HepG2 (cell line): Measurements from ENCODE around the gene C6orf136. TPM values are rescaled to one million over a fixed set of nuclear protein-coding genes. Genes with fewer than 3 reads are reported as not detected.

Source experiments
- ARHGAP35 ChIP-seq: sonication (generic); formaldehyde crosslinking; IDR thresholded peaks from 2 replicates; pipeline ENCODE4 v1.9.0; 2022; ENCODE audit warnings: mild to moderate bottlenecking, inconsistent platforms, moderate library complexity, missing genetic modification reagents, borderline replicate concordance
- ATF3 ChIP-seq: sonication (generic); formaldehyde crosslinking; IDR thresholded peaks from 2 replicates; pipeline ENCODE4 v1.4.0; 2020; ENCODE audit warnings: missing genetic modification reagents
- CBX2 ChIP-seq, 2 experiments: fragments of 200-600 bp in 1 of 2; sonication (generic); formaldehyde crosslinking in 1 of 2; IDR thresholded peaks; 2 replicates each; pipeline versions ENCODE4 v1.7.0 to v1.8.1; 2018 to 2022; ENCODE audit warnings: low read depth in 2 of 2, low read length in 1 of 2, mild to moderate bottlenecking in 1 of 2, missing genetic modification reagents in 1 of 2
- ELF3 ChIP-seq: IDR thresholded peaks from 2 replicates; pipeline ENCODE4 v1.6.1; 2016; ENCODE audit warnings: missing genetic modification reagents, missing compliant biosample characterization
- HOXA3 ChIP-seq: sonication (generic); formaldehyde crosslinking; IDR thresholded peaks from 2 replicates; pipeline ENCODE4 v1.5.0; 2020; ENCODE audit warnings: missing genetic modification reagents
- IRF1 ChIP-seq: sonication (generic); formaldehyde crosslinking; IDR thresholded peaks from 2 replicates; pipeline ENCODE4 v1.4.0; 2020; ENCODE audit warnings: low read depth, mild to moderate bottlenecking, missing genetic modification reagents
- IRX3 ChIP-seq: sonication (generic); formaldehyde crosslinking; IDR thresholded peaks from 2 replicates; pipeline ENCODE4 v1.8.1; 2023; ENCODE audit warnings: mild to moderate bottlenecking, low read depth, missing genetic modification reagents, borderline replicate concordance
- KDM1A ChIP-seq: IDR thresholded peaks from 2 replicates; pipeline ENCODE4 v1.6.1; 2016; ENCODE audit warnings: missing compliant biosample characterization
- NR2C2 ChIP-seq: sonication (generic); formaldehyde crosslinking; IDR thresholded peaks from 2 replicates; pipeline ENCODE4 v1.4.0; 2020; ENCODE audit warnings: missing genetic modification reagents, mild to moderate bottlenecking, moderate library complexity, borderline replicate concordance
- PCBP2 ChIP-seq: fragments of 200-400 bp; formaldehyde crosslinking; optimal IDR thresholded peaks from 2 replicates; pipeline ENCODE3; 2018; ENCODE audit warnings: low read length, low read depth; ENCODE audit not compliant: poor library complexity, severe bottlenecking
- RARA ChIP-seq: IDR thresholded peaks from 2 replicates; pipeline ENCODE4 v1.6.1; 2016; ENCODE audit warnings: missing genetic modification reagents, missing compliant biosample characterization
- RBAK ChIP-seq: sonication (generic); formaldehyde crosslinking; IDR thresholded peaks from 2 replicates; pipeline ENCODE4 v1.5.1; 2020; ENCODE audit warnings: mild to moderate bottlenecking, missing genetic modification reagents
- TEAD2 ChIP-seq: sonication (generic); formaldehyde crosslinking; IDR thresholded peaks from 2 replicates; pipeline ENCODE4 v1.9.0; 2021; ENCODE audit warnings: missing genetic modification reagents
- TIGD3 ChIP-seq: sonication (generic); formaldehyde crosslinking; IDR thresholded peaks from 2 replicates; pipeline ENCODE4 v1.5.1; 2020; ENCODE audit warnings: mild to moderate bottlenecking, missing genetic modification reagents, borderline replicate concordance
- TRAFD1 ChIP-seq: sonication (generic); formaldehyde crosslinking; IDR thresholded peaks from 2 replicates; pipeline ENCODE4 v1.5.1; 2020; ENCODE audit warnings: missing genetic modification reagents, mild to moderate bottlenecking, borderline replicate concordance
- ZFAT ChIP-seq: sonication (generic); formaldehyde crosslinking; conservative IDR thresholded peaks from 2 replicates; pipeline ENCODE4 v1.8.1; 2023; ENCODE audit warnings: missing genetic modification reagents, inconsistent platforms
- ZNF160 ChIP-seq: sonication (generic); formaldehyde crosslinking; IDR thresholded peaks from 2 replicates; pipeline ENCODE4 v1.8.0; 2022; ENCODE audit warnings: mild to moderate bottlenecking, inconsistent platforms, missing genetic modification reagents
- ZNF205 ChIP-seq: IDR thresholded peaks from 2 replicates; pipeline ENCODE4 v1.6.1; 2018; ENCODE audit warnings: missing biosample characterization, missing genetic modification reagents
- ZNF207 ChIP-seq: fragments of 450-650 bp; IDR thresholded peaks from 2 replicates; pipeline ENCODE4 v1.6.1; 2016; ENCODE audit warnings: antibody characterized with exemption, borderline replicate concordance
- ZNF225 ChIP-seq: sonication (generic); formaldehyde crosslinking; IDR thresholded peaks from 2 replicates; pipeline ENCODE4 v1.4.0; 2020; ENCODE audit warnings: mild to moderate bottlenecking, missing genetic modification reagents
- ZNF274 ChIP-seq: sonication (generic); formaldehyde crosslinking; IDR thresholded peaks from 2 replicates; pipeline ENCODE4 v1.5.1; 2020; ENCODE audit warnings: mild to moderate bottlenecking, missing genetic modification reagents
- ZNF414 ChIP-seq: sonication (generic); formaldehyde crosslinking; IDR thresholded peaks from 2 replicates; pipeline ENCODE4 v1.5.0; 2020; ENCODE audit warnings: missing genetic modification reagents
- ZNF501 ChIP-seq: sonication (generic); formaldehyde crosslinking; IDR thresholded peaks from 2 replicates; pipeline ENCODE4 v1.5.1; 2020; ENCODE audit warnings: mild to moderate bottlenecking, moderate library complexity, missing genetic modification reagents
- ZNF546 ChIP-seq: sonication (generic); formaldehyde crosslinking; conservative IDR thresholded peaks from 2 replicates; pipeline ENCODE4 v1.8.1; 2023; ENCODE audit warnings: mild to moderate bottlenecking, missing genetic modification reagents
- ZNF816 ChIP-seq: sonication (generic); formaldehyde crosslinking; IDR thresholded peaks from 2 replicates; pipeline ENCODE4 v1.8.0; 2022; ENCODE audit warnings: missing genetic modification reagents, mild to moderate bottlenecking, borderline replicate concordance
- polyA plus RNA-seq, 8 experiments: library from polyadenylated mRNA; depleted of rRNA in 3 of 8; stranded (reverse) in 7 of 8; unstranded in 1 of 8; fragments of >200 nt; fragmentation: Illumina TruSeq in 4 of 8; extraction: Trizol in 4 of 8; gene quantifications; 2 replicates each; pipeline versions ENCODE4 v1.2.1 to v1.2.3, GENCODE V29; 2011 to 2016; ENCODE audit warnings: low read depth in 4 of 8, missing spikeins in 1 of 8, mixed read lengths in 1 of 8; ENCODE audit not compliant: insufficient read depth in 1 of 8
- total RNA-seq, 5 experiments: library from RNA; depleted of rRNA; stranded (reverse); fragments of >200 nt; fragmentation: Illumina TruSeq; extraction: Trizol; gene quantifications; 2 replicates each; pipeline ENCODE4 v1.2.3, GENCODE V29; 2016; ENCODE audit warnings: low read depth in 1 of 5

C6orf136 gene
- total and polyA plus RNA-seq, 2 of the 13 experiments (the other 11 are each of a cell fraction or from before 2014, with no cell fraction given): 12.0 to 26.2 TPM

GRCh38 chr6:30617565-30618269 lies 29.2 kb upstream of the C6orf136 start, which contains the start of gene MRPS18B (continued):
- peak; percentile 94; the same call in 1 of the 2 replicates for TF ChIP-seq TRAFD1
- no peak for TF ChIP-seq ZNF414
- TF ChIP-seq TEAD2 (CRISPR knock-in tag): no peak; the same call in 1 of the 2 replicates
- no peak; the same call in 1 of the 2 replicates for TF ChIP-seq ZNF205
- TF ChIP-seq PCBP2: no peak
- peak; percentile 45; the same call in 1 of the 2 replicates for TF ChIP-seq ELF3 (CRISPR knock-in tag)
- no peak for TF ChIP-seq IRF1 (CRISPR knock-in tag)
- no peak for TF ChIP-seq CBX2 (IDR thresholded peaks at IDR 0.05; ENCODE audit: low read depth, low read length)
- no peak for TF ChIP-seq CBX2 (CRISPR knock-in tag; IDR thresholded peaks at IDR 0.05; ENCODE audit: low read depth)
- TF ChIP-seq ZNF160: 0 out of 2 replicates have a peak, but pooled peaks have one; percentile 18
- TF ChIP-seq IRX3 (CRISPR knock-in tag): peak; percentile 78; the same call in 1 of the 2 replicates
- TF ChIP-seq ZNF816 (CRISPR knock-in tag): no peak
- peak; percentile 62; the same call in 1 of the 2 replicates for TF ChIP-seq NR2C2 (CRISPR knock-in tag)
- TF ChIP-seq ZNF546: peak; percentile 20; the same call in 1 of the 2 replicates
- TF ChIP-seq ARHGAP35 (CRISPR knock-in tag): no peak; the same call in 1 of the 2 replicates
- peak; percentile 86 for TF ChIP-seq ZNF501
- TF ChIP-seq RBAK (CRISPR knock-in tag): 0 out of 2 replicates have a peak, but pooled peaks have one; percentile 33
- TF ChIP-seq ZFAT (CRISPR knock-in tag): no peak
- TF ChIP-seq HOXA3: peak; percentile 85
- TF ChIP-seq TIGD3 (CRISPR knock-in tag): 0 out of 2 replicates have a peak, but pooled peaks have one; percentile 15
- no peak for TF ChIP-seq ZNF207
- no peak for TF ChIP-seq ATF3 (CRISPR knock-in tag)
- TF ChIP-seq RARA: no peak; the same call in 1 of the 2 replicates
- no peak for TF ChIP-seq KDM1A
- peak; percentile 30; the same call in 1 of the 2 replicates for TF ChIP-seq ZNF225 (CRISPR knock-in tag)
- TF ChIP-seq ZNF274: 0 out of 2 replicates have a peak, but pooled peaks have one; percentile 29
